ENCODE data around the gene BICDL1. TPM values are rescaled to one million over a fixed set of nuclear protein-coding genes. Genes with fewer than 3 reads are reported as not detected.

Gene BICDL1
- total RNA-seq, 4 donors from 2014 or later = 0.47 to 13.9 (median 1.2) TPM

DNA sequence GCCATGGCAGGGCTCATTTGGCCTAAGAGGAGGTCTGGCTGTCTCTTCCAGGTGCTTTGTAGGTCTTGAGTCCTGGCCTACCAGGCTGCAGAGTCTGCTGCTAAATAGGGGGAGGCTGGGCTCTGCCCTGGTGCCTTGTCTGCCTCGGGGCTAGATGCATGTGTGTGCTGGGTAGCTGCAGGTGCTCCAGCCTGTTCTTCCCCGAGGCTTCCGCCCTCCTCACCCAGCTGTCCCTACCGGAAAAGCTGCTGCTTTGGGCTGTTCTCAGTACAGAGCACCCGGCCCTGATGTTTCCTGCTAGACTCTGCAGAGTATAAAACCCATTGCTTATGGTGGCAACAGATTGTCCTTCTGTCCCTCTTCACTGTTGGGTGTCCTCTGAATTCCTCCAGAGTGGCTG, 89.8 kb downstream of the BICDL1 start:
- Histone ChIP-seq H3K27ac (no peak overlapping the region), H3K36me3 (no peaks in the 10 kb centered on the region), H3K4me1 (no peaks in the 10 kb centered on the region), H3K27me3 (peaks cover 10% of the 10 kb centered on the region), H3K4me3 (no peak overlapping the region), H3K9me3 (no peaks in the 10 kb centered on the region)
- no peak for TF ChIP-seq EP300 (IDR thresholded peaks at IDR 0.05)
- no peak for TF ChIP-seq POLR2A (IDR thresholded peaks at IDR 0.05)
- TF ChIP-seq, protein P1, sequence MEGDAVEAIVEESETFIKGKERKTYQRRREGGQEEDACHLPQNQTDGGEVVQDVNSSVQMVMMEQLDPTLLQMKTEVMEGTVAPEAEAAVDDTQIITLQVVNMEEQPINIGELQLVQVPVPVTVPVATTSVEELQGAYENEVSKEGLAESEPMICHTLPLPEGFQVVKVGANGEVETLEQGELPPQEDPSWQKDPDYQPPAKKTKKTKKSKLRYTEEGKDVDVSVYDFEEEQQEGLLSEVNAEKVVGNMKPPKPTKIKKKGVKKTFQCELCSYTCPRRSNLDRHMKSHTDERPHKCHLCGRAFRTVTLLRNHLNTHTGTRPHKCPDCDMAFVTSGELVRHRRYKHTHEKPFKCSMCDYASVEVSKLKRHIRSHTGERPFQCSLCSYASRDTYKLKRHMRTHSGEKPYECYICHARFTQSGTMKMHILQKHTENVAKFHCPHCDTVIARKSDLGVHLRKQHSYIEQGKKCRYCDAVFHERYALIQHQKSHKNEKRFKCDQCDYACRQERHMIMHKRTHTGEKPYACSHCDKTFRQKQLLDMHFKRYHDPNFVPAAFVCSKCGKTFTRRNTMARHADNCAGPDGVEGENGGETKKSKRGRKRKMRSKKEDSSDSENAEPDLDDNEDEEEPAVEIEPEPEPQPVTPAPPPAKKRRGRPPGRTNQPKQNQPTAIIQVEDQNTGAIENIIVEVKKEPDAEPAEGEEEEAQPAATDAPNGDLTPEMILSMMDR (IDR thresholded peaks at IDR 0.05) = no peak
- TF ChIP-seq POLR2AphosphoS5 (IDR thresholded peaks at IDR 0.05) = no peak
- ATAC-seq = no peak
- no CpG with 5 or more reads among the region's 5 CpGs for WGBS, 2 donors (ENCODE audit: low coverage in 1 of 2)

DNA sequence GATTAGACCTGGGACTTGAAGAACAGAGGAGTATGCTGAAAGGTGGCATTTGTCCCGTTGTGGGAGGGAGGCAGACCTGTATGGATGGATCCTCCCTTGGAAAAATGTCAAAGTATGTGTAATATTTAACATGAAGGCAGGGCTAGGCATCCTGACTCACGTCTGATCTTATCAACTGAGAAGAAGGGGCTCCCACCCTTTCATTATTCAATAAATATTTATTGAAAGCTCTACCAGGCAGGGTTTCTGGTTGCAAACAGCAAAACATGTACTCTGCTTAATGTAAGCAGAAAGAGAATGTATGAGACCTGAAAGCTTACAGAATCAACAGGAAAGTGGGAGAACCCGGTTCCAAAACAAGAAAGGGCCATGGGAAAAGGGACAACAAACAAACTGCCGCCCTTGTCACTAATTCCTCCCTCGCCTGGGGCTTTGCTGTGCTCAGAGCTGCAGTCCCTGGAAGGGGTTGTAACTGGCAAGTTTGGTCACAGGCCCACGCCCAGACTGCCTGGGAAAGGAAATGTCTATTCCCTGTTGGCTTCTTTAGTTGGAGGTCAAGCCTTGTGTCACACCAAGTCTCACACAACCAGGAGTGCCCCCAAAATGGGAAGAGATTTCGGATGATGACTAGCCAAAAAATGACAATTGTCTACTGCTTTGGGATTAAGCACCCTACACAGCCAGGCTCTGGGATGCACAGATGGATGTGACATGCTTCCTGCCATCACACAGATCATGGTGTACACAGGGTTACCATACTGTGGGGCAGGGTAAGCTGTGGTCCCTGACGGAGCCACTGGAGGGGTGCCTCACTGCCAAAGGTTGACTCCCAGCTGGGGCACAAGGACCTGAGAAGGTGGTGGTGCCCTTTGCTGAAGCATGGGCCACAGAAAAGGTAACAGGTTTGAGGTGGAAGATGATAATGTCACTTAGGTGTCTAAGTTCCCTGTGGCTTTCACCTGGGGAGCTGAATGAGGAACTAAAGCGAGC, 90.7 kb downstream of the BICDL1 start:
- Histone ChIP-seq H3K27me3 (peaks cover 10% of the 10 kb centered on the region), H3K4me3 (no peak overlapping the region), H3K27ac (no peak overlapping the region), H3K9me3 (no peaks in the 10 kb centered on the region), H3K36me3 (no peaks in the 10 kb centered on the region), H3K4me1 (no peaks in the 10 kb centered on the region)
- 51 to 54% methylated on average over 5 to 8 of the region's 9 CpGs for whole genome bisulfite sequencing, 2 donors (ENCODE audit: low coverage in 1 of 2)
- ATAC-seq = no peak
- TF ChIP-seq, protein P1 (IDR thresholded peaks at IDR 0.05) = no peak
- TF ChIP-seq POLR2AphosphoS5 (IDR thresholded peaks at IDR 0.05) = no peak
- no peak for TF ChIP-seq POLR2A (IDR thresholded peaks at IDR 0.05)
- no peak for TF ChIP-seq EP300 (IDR thresholded peaks at IDR 0.05)

DNA sequence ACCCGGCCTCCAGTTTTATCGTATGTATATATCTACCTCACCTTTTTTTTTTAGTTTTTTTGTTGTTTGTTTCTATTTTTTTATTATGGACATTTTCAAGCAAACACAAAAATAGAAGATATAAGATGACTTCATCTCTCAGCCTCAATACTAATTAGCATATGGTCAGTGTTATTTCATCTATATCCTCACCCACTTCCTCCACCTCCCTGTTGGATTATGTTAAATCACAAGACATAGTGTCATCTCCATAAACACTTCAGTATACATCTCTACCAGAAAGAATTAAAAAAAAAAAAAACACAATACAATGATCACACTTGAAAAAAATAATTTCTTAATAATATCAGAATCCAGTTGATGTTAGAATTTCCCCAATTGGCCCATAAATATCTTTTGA, 92.6 kb downstream of the BICDL1 start:
- Histone ChIP-seq H3K36me3 (no peaks in the 10 kb centered on the region), H3K4me1 (peaks cover 0 to 8% (median 5%) of the 10 kb centered on the region in 3 donors), H3K27me3 (no peaks in the 10 kb centered on the region), H3K9me3 (no peaks in the 10 kb centered on the region), H3K4me3 (no peak overlapping the region), H3K27ac (no peak overlapping the region)
- ATAC-seq = no peak
- 80 to 100% methylated on average over 1 to 2 of the region's 2 CpGs for WGBS, 2 donors (ENCODE audit: low coverage in 1 of 2)
- TF ChIP-seq POLR2AphosphoS5 (IDR thresholded peaks at IDR 0.05) (no peak), EP300 (IDR thresholded peaks at IDR 0.05) (no peak), POLR2A (IDR thresholded peaks at IDR 0.05) (no peak)
- TF ChIP-seq, protein P1 (IDR thresholded peaks at IDR 0.05) = no peak

DNA sequence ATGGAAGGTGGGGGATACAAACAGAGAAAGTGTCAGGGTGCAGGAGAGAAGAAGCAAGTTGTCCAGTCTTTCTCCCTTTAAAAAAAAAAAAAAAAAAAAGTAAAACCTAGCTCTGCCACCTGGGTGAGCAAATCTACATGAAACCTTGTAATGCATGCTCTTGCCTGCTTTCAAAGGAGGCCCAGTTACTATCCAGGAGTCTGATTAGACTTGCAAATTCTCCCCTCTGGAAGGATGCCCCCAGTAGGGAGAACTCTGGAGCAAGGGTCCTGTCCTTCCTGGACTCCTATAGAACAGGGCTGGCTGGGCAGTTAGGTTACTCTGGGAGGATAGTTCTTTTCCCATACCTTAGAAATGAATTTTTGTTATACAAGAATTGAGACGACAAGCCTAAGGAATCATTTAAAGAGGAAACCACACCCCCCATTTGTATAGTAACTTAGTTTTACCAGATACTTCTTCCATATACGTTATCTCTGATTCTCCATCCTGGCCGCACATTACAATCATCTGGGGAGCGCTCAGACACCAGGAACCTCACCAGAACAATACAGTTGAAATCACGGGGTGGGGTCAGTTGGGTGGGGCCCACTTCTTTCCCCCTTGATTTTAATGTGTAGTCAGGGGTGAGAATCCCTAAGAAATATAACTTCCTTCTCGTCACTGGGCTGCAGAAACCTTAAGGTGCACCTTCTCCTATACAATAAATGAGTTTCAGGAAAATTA, 97.0 kb downstream of the BICDL1 start:
- H3K4me3 ChIP-seq = peak overlapping the region in 1 of 2 donors; percentile 42
- H3K27ac ChIP-seq = peak overlapping the region in 3 of 4 donors; percentile 77 to 83 (median 79)
- peaks cover 0 to 18% (median 9%) of the 10 kb centered on the region in 3 donors for H3K4me1 ChIP-seq
- no peaks in the 10 kb centered on the region for H3K27me3 ChIP-seq
- no peaks in the 10 kb centered on the region for H3K36me3 ChIP-seq
- WGBS, 2 donors (ENCODE audit: low coverage in 1 of 2) = 57 to 59% methylated on average over 6 of the region's 6 CpGs
- TF ChIP-seq, protein P1 (IDR thresholded peaks at IDR 0.05) = no peak
- TF ChIP-seq EP300 (IDR thresholded peaks at IDR 0.05) = no peak
- no peaks in the 10 kb centered on the region for H3K9me3 ChIP-seq
- no peak for ATAC-seq
